ENCODE measurements around the gene HOXA13. TPM values are rescaled to one million over a fixed set of nuclear protein-coding genes. Genes with fewer than 3 reads are reported as not detected.

The HOXA13 gene
- total RNA-seq, 4 donors from 2014 or later: not detected

GRCh38 chr7:27160546-27161213, 39.2 kb downstream of the HOXA13 start:
- no peak overlapping the region for H3K27ac ChIP-seq
- H3K4me3 ChIP-seq (replicated peaks in 1 of 3): peak overlapping the region in 2 of 3 donors; percentile 26 to 42
- H3K27me3 ChIP-seq: peaks cover 64% of the 10 kb centered on the region
- H3K36me3 ChIP-seq: no peaks in the 10 kb centered on the region
- intact Hi-C loops (cut with DNase I): loop anchor here (2.0 to 10.0 kb wide), 3 partner anchors 478 to 1306 kb away; no protein-coding TSS in a partner anchor
- 2 to 13% methylated on average over 7 to 41 of the region's 54 CpGs for WGBS, 2 donors
- H3K4me1 ChIP-seq: peaks cover 12 to 32% of the 10 kb centered on the region in 2 donors
- no peaks in the 10 kb centered on the region for H3K9me3 ChIP-seq
- DNase-seq: peak; percentile 82 to 86
- TF ChIP-seq CTCF (IDR thresholded peaks at IDR 0.05) (peak; percentile 90 to 100 (median 98)), POLR2A (IDR thresholded peaks at IDR 0.05) (no peak)

- no peaks in the 10 kb centered on the region for H3K9me3 ChIP-seq
- H3K27ac ChIP-seq: no peak overlapping the region
- intact Hi-C loops (cut with DNase I): loop anchor here (2.0 to 10.0 kb wide), 3 partner anchors 477 to 1305 kb away; no protein-coding TSS in a partner anchor
- TF ChIP-seq POLR2A (IDR thresholded peaks at IDR 0.05) (no peak), CTCF (IDR thresholded peaks at IDR 0.05) (no peak)
- peaks cover 64% of the 10 kb centered on the region for H3K27me3 ChIP-seq
- peak overlapping the region in 1 of 3 donors; percentile 42 for H3K4me3 ChIP-seq (replicated peaks in 1 of 3)
- 33 to 34% methylated on average over 15 to 23 of the region's 23 CpGs for WGBS, 2 donors
- no peaks in the 10 kb centered on the region for H3K36me3 ChIP-seq
- H3K4me1 ChIP-seq: peaks cover 13 to 34% of the 10 kb centered on the region in 2 donors
- no peak for DNase-seq
Observed at GRCh38 chr7:27160145-27160545, 39.7 kb downstream of the HOXA13 start.

- 56 to 57% methylated on average over 27 of the region's 27 CpGs for WGBS, 2 donors
- Histone ChIP-seq H3K9me3 (no peaks in the 10 kb centered on the region), H3K27ac (no peak overlapping the region), H3K4me3 (replicated peaks in 1 of 3) (no peak overlapping the region), H3K36me3 (no peaks in the 10 kb centered on the region), H3K27me3 (peaks cover 64% of the 10 kb centered on the region), H3K4me1 (peaks cover 18 to 34% of the 10 kb centered on the region in 2 donors)
- intact Hi-C loops (cut with DNase I): loop anchor here (2.0 to 10.0 kb wide), 3 partner anchors 477 to 1305 kb away; no protein-coding TSS in a partner anchor
- TF ChIP-seq CTCF (IDR thresholded peaks at IDR 0.05) (no peak), POLR2A (IDR thresholded peaks at IDR 0.05) (no peak)
- DNase-seq: no peak
Observed at GRCh38 chr7:27159266-27160144, 40.4 kb downstream of the HOXA13 start.

- Histone ChIP-seq H3K27ac (no peak overlapping the region), H3K4me1 (peaks cover 18 to 29% of the 10 kb centered on the region in 2 donors), H3K27me3 (peaks cover 67% of the 10 kb centered on the region), H3K9me3 (no peaks in the 10 kb centered on the region), H3K36me3 (no peaks in the 10 kb centered on the region), H3K4me3 (replicated peaks in 1 of 3) (no peak overlapping the region)
- WGBS, 2 donors: 25 to 42% methylated on average over 35 of the region's 35 CpGs
- no peak for DNase-seq
- TF ChIP-seq POLR2A (IDR thresholded peaks at IDR 0.05) (no peak), CTCF (IDR thresholded peaks at IDR 0.05) (no peak)
- intact Hi-C loops (cut with DNase I): no loop called here
Observed at GRCh38 chr7:27158436-27159265, 41.2 kb downstream of the HOXA13 start.
